Nephron (organoid): ENCODE measurements around the gene DMAC2.
A peak's percentile ranks its signal among the peaks of the same experiment; 100 is the strongest.

ENCODE experiments used
- H3K27ac Mint-ChIP-seq, 3 experiments: 2 replicates each; pipeline ENCODE4 v1.8.0; 2020; ENCODE audit warnings: mixed read lengths in 3 of 3, mild to moderate bottlenecking in 2 of 3, moderate library complexity in 1 of 3
- H3K27me3 Mint-ChIP-seq: 2 replicates; pipeline ENCODE4 v1.8.0; 2021; ENCODE audit warnings: low read depth, mild to moderate bottlenecking, moderate library complexity, mixed read lengths
- H3K36me3 Mint-ChIP-seq: 2 replicates; pipeline ENCODE4 v1.8.0; 2020; ENCODE audit warnings: low read depth, mixed read lengths
- H3K4me1 Mint-ChIP-seq: 2 replicates; pipeline ENCODE4 v1.8.0; 2020; ENCODE audit warnings: mixed read lengths
- H3K4me3 Mint-ChIP-seq, 3 experiments: 2 replicates each; pipeline ENCODE4 v1.8.0; 2020; ENCODE audit warnings: mild to moderate bottlenecking in 3 of 3, mixed read lengths in 3 of 3, moderate library complexity in 2 of 3
- H3K9me3 Mint-ChIP-seq: 2 replicates; pipeline ENCODE4 v1.8.0; 2020; ENCODE audit warnings: mixed read lengths
- CTCF ChIP-seq, 3 experiments: fragments of 200-600 bp; sonication (generic); IDR thresholded peaks; one replicate each; pipeline ENCODE4 v1.5.0; 2021; ENCODE audit warnings: antibody characterized with exemption in 3 of 3; ENCODE audit not compliant: unreplicated experiment in 3 of 3

DMAC2 gene

GRCh38 chr19:41408256-41408655 is 31.5 kb downstream of the DMAC2 start:
- Mint-ChIP-seq H3K36me3 (peaks cover 11% of the 10 kb centered on the region), H3K9me3 (no peaks in the 10 kb centered on the region)

GRCh38 chr19:41407271-41407670 is 32.4 kb downstream of the DMAC2 start:
- peak overlapping the region in 1 of 3 experiments; percentile 35 for H3K4me3 Mint-ChIP-seq
- H3K27ac Mint-ChIP-seq = peak overlapping the region; percentile 87 to 98 (median 95)
- H3K27me3 Mint-ChIP-seq = no peaks in the 10 kb centered on the region
- H3K9me3 Mint-ChIP-seq = no peaks in the 10 kb centered on the region
- peak in 1 of 3 experiments; percentile 14 for TF ChIP-seq CTCF (IDR thresholded peaks at IDR 0.05; ENCODE audit: unreplicated experiment in 3 of 3)
- peaks cover 8% of the 10 kb centered on the region for H3K36me3 Mint-ChIP-seq
- H3K4me1 Mint-ChIP-seq = peaks cover 14% of the 10 kb centered on the region

More at GRCh38 chr19:41408256-41408655, 31.5 kb downstream of the DMAC2 start:
- TF ChIP-seq CTCF (IDR thresholded peaks at IDR 0.05; ENCODE audit: unreplicated experiment in 3 of 3) = no peak
- Mint-ChIP-seq H3K4me1 (peaks cover 14% of the 10 kb centered on the region), H3K27me3 (no peaks in the 10 kb centered on the region), H3K4me3 (no peak overlapping the region), H3K27ac (no peak overlapping the region)

GRCh38 chr19:41405776-41406175 is 33.9 kb downstream of the DMAC2 start:
- Mint-ChIP-seq H3K27ac (no peak overlapping the region), H3K27me3 (no peaks in the 10 kb centered on the region), H3K4me1 (peaks cover 14% of the 10 kb centered on the region), H3K36me3 (peaks cover 7% of the 10 kb centered on the region), H3K4me3 (no peak overlapping the region), H3K9me3 (no peaks in the 10 kb centered on the region)
- no peak for TF ChIP-seq CTCF (IDR thresholded peaks at IDR 0.05; ENCODE audit: unreplicated experiment in 3 of 3)

- no peak for TF ChIP-seq CTCF (IDR thresholded peaks at IDR 0.05; ENCODE audit: unreplicated experiment in 3 of 3)
- Mint-ChIP-seq H3K27me3 (no peaks in the 10 kb centered on the region), H3K27ac (peak overlapping the region in 1 of 3 experiments; percentile 49), H3K4me1 (peaks cover 22% of the 10 kb centered on the region), H3K4me3 (peak overlapping the region in 2 of 3 experiments; percentile 23 to 40), H3K9me3 (no peaks in the 10 kb centered on the region), H3K36me3 (peaks cover 3% of the 10 kb centered on the region)
Observed at GRCh38 chr19:41403181-41403970, 36.3 kb downstream of the DMAC2 start.

GRCh38 chr19:41402010-41402409 is 37.7 kb downstream of the DMAC2 start:
- no peak for TF ChIP-seq CTCF (IDR thresholded peaks at IDR 0.05; ENCODE audit: unreplicated experiment in 3 of 3)
- peaks cover 3% of the 10 kb centered on the region for H3K36me3 Mint-ChIP-seq
- H3K27me3 Mint-ChIP-seq = no peaks in the 10 kb centered on the region
- no peak overlapping the region for H3K4me3 Mint-ChIP-seq
- H3K9me3 Mint-ChIP-seq = no peaks in the 10 kb centered on the region
- peaks cover 28% of the 10 kb centered on the region for H3K4me1 Mint-ChIP-seq
- no peak overlapping the region for H3K27ac Mint-ChIP-seq

GRCh38 chr19:41401483-41401882 is 38.2 kb downstream of the DMAC2 start:
- no peaks in the 10 kb centered on the region for H3K9me3 Mint-ChIP-seq
- no peaks in the 10 kb centered on the region for H3K27me3 Mint-ChIP-seq
- H3K4me3 Mint-ChIP-seq = peak overlapping the region in 2 of 3 experiments; percentile 56 to 72
- peaks cover 3% of the 10 kb centered on the region for H3K36me3 Mint-ChIP-seq
- H3K27ac Mint-ChIP-seq = no peak overlapping the region
- TF ChIP-seq CTCF (IDR thresholded peaks at IDR 0.05; ENCODE audit: unreplicated experiment in 3 of 3) = no peak
- H3K4me1 Mint-ChIP-seq = peaks cover 30% of the 10 kb centered on the region
